GM18526 (cell line): Measurements from ENCODE around the gene GSS.

Experiments used
- POLR2A ChIP-seq: IDR thresholded peaks from 3 replicates; pipeline ENCODE4 v1.6.1; 2011; ENCODE audit not compliant: insufficient read length; ENCODE audit errors: extremely low read depth

Gene GSS

DNA sequence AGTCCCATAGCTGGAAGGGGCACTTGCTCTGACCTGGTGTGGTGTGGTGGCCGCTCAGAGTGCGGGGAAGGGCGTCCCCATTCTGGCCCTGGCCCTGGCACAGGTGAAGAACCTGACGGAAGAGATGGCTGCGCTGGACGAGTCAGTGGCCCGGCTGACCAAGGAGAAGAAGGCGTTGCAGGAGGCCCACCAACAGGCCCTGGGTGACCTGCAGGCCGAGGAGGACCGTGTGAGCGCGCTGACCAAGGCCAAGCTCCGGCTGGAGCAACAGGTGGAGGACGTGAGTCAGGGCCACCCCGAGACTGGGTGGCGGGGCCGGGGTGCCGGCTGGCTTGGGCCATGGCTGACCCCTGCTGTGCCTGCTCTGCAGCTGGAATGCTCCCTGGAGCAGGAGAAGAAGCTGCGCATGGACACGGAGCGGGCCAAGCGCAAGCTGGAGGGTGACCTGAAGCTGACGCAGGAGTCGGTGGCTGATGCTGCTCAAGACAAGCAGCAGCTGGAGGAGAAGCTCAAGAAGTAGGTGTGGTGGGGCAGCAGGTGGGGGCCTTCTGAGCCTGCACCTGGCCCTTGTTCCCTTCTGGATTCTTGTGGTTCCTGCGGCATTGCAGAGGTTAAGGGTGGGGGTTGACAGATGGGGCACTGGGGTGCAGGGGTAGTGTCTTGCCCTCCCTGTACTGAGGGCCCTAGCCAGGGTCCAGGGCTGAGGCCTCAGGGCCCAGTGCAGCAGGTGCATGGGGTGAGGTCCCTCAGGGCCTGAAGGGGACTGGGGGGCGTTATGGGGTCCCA is 40.8 kb upstream of the GSS start:
- TF ChIP-seq POLR2A: no peak

DNA sequence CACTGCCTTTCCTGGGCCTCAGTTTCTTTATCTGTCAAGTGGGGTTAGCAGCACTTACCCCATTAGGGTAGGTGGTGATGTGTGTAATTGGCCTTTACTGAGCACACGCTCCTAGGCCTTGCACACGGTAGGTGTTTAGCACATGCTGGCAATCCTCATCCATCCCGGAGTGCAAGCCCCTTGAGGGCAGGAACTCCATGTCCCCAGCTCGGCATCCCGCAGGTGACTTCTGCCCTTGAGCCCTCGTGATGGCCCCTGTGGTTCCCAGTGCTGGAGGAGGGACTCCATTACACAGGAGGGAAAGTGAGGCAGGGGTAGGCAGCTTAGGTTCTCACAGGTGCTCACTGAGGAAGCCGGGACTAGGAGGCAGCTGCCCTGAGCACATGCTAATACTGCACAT is 40.1 kb upstream of the GSS start:
- no peak for TF ChIP-seq POLR2A

DNA sequence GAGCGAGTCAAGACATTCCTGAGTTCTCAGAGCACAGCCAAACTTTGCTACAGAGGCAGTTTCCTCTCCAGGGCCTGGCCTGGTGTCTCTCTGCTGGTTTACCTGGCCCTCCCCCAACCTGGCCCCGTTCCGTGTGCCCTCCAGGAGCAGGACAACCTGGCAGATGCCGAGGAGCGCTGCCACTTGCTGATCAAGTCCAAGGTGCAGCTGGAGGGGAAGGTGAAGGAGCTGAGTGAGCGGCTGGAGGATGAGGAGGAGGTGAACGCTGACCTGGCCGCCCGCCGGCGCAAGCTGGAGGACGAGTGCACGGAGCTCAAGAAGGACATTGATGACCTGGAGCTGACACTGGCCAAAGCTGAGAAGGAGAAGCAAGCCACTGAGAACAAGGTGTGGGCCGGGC is 39.6 kb upstream of the GSS start:
- TF ChIP-seq POLR2A: no peak

DNA sequence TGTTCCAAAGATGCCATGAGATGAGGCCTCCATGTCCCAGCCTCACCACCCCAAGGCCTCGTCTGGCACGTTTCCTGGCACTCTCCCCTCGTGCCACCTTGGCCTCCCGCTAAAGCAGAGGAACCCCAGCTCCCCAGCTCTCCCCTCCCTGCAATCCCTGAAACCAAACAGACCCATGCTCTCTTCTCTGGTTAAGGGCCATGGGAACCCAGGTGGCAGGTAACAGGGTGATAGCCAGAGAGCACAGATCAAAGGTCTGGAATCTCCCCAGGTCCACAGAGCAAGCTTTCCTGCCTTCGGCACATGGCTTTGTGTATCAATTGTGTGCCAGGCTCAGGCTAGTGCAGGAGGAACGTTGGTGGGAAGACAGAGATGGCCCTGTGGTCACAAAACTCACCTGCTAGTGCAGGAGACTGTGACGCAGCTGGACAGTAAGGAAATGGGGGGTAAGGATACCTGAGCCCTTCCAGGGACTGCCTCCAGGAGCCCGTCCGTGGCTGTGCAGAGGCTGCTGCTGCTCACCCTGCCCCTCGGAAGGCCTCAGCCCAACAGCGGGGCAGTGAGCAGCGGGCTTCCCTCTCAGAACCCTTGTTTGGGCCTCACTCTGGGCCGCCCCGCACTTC is 39.0 kb upstream of the GSS start:
- no peak for TF ChIP-seq POLR2A

DNA sequence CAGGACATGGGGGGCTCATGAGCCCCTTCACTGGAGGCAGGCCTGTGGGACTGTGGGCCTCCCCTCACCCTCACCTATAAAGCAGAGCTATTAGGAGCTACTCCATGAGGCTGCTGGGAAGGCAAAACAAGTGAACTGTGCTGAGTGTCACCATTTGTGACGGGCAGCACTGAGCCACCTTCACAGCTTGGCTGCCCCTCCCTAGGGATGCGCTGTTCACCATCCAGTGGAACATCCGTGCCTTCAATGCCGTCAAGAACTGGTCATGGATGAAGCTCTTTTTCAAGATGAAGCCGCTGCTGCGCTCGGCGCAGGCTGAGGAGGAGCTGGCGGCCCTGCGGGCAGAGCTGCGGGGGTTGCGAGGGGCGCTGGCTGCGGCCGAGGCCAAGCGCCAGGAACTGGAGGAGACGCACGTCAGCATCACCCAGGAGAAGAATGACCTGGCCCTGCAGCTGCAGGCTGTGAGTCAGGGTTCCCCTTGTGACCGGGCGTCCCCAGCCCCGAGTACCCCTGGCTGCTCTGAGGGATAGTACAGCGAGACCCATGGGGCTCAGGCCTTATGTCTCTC is 38.4 kb upstream of the GSS start:
- TF ChIP-seq POLR2A: no peak

DNA sequence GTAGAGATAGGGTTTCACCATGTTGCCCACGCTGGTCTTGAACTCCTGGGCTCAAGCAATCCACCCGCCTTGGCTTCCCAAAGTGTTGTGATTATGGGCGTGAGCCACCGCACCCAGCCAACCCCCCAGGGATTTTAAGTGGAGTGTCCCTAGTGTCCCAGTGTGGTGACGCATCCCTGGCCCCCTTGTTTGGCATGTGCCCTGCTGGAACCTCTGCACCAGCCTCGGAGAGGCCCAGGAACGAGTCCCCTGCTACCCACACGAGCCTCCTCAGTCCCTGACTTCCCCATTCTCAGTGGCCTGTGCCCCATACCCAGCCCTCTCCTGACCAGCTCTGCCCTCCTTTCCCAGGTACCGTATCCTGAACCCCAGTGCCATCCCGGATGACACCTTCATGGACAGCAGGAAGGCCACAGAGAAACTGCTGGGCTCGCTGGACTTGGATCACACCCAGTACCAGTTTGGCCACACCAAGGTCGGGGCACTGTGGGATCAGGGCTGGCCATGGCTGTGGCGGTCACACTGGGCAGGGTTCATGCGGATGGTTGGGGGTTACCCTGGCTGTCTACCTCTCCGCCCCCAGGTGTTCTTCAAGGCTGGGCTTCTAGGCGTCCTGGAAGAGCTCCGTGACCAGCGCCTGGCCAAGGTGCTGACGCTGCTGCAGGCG is 37.3 kb upstream of the GSS start:
- no peak for TF ChIP-seq POLR2A

DNA sequence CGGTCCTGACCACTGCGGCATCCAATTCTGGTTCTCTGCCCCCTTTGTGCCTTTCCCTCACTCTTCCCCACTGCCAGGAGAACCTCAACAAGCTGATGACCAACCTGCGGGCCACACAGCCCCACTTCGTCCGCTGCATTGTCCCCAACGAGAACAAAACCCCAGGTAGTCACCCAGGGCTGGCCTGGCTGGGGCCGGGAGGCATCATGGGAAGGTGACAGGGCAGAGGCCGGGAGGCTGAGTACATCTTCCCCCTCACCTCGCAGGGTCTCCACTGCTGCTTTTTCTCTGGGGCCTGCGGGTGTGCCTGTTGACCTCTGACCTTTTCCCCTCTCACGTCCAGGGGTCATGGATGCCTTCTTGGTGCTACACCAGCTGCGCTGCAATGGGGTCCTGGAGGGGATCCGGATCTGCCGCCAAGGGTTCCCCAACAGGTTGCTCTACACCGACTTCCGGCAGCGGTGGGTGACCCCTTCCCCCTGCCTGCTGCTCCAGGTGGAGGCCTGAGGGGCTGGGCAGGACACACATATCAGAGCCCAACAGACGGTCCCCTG is 35.1 kb upstream of the GSS start:
- TF ChIP-seq POLR2A: no peak

DNA sequence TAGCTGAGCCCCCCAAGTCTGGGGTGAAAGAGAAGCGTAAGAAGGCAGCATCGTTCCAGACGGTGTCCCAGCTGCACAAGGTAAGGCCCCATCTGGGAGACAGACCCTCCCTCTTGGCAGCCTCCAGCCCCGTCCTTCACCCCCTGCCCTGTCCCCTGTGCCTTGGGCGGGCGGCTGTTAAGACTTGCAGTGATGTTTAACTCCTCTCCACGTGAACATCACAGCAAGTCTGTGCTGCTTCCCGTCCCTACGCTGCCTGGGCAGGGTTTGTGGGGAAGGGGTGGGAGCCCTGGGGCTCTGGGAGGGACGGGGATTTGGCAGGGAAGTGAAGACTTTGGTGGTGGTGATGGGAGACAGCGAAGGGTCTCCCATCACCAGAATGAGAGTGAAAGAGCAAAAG is 34.6 kb upstream of the GSS start:
- no peak for TF ChIP-seq POLR2A

DNA sequence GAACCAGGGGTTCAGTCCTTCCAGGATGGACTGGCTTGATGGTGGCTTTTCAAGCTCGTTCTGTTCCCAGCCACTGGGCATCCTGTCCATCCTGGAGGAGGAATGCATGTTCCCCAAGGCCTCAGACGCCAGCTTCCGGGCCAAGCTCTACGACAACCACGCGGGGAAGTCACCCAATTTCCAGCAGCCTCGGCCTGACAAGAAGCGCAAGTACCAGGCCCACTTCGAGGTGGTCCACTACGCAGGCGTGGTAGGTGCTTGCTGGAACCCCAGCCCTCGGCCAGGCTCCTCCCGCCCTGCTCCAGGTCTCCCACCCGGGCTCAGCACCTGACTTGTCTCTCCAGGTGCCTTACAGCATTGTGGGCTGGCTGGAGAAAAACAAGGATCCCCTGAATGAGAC is 34.1 kb upstream of the GSS start:
- TF ChIP-seq POLR2A: no peak

DNA sequence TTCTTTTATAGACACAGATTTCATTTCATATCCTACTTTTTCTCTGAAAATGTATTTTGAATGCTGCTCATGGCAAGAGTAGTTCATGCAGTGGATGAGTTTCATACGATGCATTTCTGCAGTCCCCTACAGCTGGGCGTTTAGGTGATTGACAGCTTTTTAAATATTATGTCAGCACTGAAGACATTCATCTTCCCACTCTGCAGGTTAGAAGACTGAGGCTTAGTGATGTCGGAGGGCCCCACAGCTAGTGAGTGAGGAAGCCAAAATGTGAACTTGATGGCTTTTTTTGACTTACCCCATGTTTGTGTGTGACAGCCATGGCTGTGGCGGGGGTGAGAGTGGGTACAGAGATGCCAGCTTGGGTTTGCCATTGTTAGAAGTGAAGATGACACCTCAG is 33.5 kb upstream of the GSS start:
- TF ChIP-seq POLR2A: no peak

DNA sequence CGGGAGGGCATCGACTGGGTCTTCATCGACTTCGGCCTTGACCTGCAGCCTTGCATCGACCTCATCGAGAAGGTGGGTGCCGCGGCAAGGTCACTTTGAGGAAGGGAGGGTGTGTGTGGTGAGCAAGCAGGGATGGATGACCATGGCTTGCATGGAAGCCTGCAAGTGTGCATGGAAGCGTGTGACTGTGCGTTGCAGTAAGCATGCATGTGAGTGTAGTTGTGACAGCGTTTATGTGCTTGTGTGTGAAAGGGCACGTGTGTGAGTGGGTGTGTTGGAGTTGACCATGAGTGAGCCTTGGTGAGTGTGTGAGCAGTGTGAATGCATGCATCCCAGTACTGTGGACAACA is 32.6 kb upstream of the GSS start:
- no peak for TF ChIP-seq POLR2A

DNA sequence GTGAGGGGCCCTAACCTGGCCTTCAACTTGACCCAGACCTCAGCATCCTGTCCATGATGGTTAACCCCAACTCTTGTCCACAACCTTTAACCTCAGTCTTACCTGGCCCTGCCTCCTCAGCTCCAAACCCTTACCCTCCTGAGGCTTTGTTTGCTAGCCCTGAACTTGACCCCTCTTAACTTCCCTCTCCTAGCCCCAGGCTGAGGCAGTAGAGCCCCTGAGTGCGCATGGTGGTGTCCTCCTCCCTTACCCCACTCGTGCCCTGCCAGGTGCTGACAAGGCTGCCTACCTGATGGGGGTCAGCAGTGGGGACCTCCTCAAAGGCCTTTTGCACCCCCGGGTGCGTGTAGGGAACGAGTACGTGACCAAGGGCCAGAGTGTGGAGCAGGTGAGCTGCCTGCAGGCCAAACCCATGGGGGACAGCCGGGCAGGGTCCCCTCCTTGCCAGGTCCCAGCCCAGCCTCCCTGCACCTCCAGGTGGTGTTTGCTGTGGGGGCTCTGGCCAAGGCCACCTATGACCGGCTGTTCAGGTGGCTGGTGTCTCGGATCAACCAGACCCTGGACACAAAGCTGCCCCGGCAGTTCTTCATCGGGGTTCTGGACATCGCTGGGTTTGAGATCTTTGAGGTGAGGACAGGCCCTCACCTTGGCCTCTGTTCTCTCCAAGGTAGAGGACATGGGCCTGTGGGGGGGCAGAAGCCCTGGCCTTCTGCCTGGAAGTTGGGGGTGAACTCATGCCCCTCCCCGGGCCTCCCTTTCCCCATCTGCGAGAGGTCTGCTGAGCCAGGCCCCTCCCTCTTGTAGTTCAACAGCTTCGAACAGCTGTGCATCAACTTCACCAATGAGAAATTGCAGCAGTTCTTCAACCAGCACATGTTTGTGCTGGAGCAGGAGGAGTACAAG is 31.9 kb upstream of the GSS start:
- TF ChIP-seq POLR2A: no peak

DNA sequence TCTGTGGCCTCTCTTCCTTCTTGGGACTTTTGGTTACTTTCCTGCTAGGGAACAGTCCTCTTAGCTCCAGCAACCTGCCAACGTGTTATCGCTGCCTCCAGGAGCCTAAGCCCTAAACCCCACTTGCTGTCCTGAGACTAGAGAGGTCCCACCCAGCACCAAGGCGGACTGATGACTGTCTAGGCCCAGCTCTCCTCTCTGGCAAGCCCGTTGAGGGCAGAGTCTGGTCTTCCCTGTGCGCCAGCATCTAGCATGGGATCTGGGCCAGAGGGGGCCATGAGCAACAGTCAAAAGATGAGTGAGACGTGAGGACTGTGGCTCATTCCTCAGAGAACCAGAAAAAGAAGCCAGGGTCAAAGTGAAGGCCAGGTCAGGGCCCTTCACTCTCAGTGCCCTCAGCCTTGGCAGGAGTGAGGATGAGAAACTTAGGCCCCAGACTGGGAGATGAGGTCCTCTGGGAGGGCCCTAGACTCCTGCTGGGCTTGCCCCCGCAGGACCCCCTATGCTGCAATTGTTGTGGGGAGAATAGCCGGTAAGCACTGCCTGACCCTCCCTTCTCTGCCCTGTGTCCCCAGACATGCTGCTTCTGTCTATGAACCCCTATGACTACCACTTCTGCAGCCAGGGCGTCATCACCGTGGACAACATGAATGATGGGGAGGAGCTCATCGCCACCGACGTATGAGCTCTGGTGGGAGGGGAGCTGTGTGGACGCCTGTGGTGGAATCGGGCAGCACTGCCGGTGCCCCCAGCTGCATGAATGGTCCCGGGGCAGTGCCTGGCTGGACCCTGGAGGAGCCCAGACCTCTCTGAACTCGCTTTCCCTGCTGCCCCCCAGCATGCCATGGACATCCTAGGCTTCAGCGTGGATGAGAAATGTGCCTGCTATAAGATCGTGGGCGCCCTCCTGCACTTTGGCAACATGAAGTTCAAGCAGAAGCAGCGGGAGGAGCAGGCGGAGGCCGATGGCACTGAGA is 31.0 kb upstream of the GSS start:
- no peak for TF ChIP-seq POLR2A

DNA sequence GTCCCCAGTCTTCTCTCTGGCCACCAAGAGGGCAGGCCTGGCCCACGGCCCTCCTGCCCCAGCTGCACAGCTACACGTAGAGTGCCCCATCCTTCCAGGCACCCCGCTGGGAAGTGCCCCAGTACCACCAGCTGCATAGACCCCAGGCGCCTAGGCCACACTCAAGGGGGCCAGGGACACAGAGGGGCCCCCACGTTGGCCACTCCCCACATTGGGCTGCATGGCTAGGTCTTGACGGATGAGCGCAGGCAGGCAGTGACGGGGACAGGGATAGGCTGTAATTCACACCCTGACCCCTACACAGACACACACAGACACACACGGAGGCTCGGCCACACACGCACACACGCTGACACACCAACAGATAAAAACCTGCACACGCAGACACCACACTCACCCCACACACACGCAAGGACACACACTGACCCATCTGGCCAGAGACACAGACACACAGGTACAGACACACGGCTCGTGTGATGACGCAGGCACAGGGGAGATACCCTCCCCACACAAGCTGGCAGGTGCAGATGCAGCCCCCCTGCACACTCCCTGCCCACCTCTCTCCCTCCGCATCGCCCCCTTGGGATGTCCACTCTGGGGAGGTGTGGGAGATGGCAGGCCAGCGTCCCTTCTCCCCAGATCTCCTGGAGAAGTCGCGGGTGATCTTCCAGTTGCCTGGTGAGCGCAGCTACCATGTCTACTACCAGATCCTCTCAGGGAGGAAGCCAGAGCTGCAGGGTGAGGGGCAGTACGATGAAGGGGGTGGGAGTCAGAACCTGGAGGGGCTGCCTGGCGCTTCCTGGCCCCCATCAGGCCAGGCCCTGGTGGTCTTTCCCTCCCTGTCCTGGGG is 30.1 kb upstream of the GSS start:
- TF ChIP-seq POLR2A: no peak
